Activated CD8-positive, alpha-beta memory T cell treated with anti-CD3 and anti-CD28 coated beads, Interleukin-2, amount 50 U/mL, for 48 hours (primary cell): ENCODE data around the gene ST14.
"Not testable (repeated sequence)": the region's sequence is repeated elsewhere in the genome, so short reads cannot be mapped to it uniquely, and the experiment has no call there.

Experiments
- DNase-seq: peaks from one replicate; pipeline ENCODE4 v3.0.0-alpha.2; 2020

ST14 gene

DNA sequence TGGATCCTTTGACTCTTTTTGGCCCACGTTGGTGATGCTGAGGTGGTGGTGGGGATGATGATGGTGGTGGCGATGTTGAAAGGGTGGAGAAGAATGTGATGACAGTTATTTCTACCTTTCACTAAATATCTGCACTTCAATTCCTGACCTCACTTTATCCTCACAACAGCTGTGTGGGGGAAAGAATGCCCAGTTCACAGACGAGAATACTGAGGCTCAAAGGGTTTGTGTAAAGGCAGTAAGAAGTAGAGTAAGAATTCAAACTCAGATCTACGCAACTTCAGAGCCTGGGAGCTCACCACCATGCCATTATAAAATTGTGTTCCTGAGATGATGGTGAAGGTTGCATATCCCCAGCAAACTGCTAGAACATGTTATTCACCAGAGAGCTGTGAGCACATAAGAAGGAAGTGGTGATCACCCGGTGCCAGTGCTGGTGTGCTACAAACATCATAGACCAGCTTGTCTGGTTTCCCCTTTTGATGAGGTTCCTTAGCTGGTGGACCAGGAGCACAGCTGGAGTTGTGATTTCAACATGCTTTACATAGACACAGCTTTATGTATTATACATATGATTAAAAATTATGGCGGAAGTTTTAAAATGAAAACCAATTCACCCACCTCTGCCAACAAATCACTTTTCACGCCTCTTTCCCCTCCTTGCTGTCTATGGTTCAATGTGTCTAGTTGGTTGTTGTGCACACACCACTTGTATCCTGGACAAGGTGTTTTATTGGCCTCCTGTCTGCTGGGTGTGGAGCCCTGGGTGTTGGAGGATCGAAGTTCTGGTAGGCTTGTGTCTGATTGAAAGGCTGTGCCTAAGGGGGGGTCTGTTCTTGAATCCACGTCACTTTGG lies 6.2 kb downstream of the ST14 start:
- no peak for DNase-seq

DNA sequence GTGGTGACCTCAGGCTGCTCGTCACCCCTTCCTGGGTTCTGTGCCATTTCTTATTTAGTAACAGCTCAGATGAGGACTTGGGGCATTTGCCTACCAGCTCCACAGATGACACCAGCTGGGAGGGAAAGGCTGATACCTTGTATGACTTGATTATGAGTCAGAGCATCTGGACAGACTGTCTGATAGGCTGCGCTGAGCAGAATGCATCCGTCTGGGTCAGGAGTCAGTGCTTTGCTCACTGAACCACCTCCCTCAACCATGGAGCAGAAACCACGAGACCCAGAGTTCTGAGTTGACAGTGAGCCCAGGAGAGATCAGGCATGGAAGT lies 6.8 kb downstream of the ST14 start:
- DNase-seq = no peak

DNA sequence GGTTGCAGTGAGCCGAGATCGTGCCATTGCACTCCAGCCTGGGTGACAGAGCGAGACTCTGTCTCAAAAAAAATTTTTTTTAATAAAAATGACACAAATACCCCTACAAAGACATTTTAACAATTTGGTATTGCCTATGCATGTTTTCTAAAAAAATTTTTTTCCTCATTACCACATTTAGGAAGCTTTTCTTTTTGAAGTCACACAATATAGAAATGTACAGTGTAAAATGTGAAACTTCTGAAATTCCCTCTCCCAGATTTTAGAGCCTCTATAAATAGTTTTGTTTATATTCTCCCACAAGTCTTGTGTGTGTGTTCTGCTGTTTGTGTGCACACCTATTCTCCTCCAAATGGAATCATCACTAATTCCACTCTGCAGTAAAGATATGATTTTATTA lies 7.6 kb downstream of the ST14 start:
- DNase-seq = no peak

DNA sequence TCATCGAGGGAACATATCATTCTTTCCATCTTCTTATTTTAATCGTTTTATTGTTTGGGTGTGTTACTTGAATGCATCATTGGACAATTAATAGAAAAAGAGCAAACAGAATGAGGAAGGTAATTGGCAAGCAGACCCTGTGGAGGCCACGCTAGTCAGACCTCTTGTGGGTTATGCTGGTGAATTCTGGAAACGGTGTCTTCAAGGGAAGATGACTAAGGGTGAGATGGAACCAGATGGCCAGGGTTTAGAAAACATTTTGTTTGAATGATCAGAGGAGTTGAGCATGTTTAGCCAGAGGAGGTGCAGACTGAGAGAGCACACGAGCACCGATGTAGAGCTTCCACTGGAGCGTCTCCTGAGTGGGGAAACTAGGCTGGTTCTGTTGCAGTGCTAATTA lies 8.5 kb downstream of the ST14 start:
- no peak for DNase-seq

DNA sequence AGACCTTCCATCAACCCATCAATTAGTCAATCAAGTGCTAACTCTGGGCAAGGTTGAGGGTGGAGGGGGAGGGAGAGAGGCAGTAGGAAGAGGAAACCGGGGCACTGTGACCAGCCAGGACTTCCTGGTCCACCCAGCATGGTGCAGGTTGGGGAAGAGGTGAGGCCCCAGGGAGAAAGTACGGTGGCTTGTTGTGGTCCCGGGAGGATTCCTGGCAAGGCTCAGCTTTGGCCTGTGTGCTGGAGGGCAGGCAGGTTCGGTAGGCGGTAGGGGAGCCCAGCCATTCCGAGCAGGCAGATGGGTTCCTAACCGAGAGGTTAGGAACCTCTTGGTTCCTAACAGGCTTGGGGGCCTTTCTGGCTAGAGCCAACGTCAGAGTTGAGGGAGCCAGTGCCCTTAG lies 10.8 kb downstream of the ST14 start:
- DNase-seq = no peak

DNA sequence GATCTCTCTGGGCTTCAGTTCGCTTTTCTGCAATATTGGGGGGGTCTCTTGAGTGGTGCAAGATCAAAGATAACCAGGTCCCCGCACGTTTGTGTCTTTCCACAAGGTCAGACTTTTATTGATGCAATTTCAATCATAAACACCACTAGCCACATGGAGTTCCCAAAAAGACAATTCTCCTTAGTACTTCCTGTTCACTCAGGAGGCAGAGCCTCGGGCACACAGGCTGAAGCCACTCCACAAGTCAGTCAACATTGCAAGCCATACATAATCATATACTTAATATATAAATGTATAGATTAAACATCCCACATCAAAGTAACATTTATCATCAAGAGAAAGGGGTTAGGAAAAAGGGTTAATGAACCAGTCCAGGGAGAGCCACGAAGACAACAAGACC lies 12.0 kb downstream of the ST14 start:
- DNase-seq = no peak

DNA sequence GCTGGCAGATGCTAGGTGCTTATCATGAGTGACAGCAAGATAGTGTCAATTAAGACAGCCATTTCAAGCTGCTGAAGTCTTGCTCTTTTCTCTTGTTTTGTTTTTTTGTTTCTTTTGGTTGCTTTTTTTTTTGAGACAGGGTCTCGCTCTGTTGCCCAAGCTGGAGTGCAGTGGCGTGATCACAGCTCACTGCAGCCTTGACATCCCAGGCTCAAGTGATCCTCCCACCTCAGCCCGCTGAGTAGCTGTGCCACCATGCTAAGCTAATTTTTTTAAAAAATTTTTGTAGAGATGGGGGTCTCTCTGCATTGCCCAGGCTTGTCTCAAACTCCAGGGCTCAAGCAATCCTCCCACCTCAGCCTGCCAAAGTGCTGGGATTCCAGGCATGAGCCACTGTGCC lies 12.4 kb downstream of the ST14 start:
- not testable (repeated sequence) for DNase-seq

DNA sequence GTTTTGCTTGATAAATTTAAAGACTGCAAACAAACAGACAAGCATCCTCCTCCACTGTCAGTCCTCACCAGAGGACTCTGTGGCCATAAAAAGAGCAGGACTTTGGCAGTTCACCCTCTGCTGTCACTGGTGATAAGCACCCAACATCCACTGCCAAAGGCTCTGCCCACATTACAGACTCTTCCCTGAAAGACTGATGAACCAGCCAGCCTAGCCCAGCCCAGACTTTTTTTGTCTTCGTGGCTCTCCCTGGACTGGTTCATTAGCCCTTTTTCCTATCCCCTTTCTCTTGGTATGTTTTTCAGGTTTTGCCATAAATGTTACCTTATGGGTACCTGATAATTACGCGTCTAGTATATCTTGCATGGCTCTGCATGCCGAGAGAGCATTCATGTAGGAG lies 15.1 kb downstream of the ST14 start:
- no peak for DNase-seq

DNA sequence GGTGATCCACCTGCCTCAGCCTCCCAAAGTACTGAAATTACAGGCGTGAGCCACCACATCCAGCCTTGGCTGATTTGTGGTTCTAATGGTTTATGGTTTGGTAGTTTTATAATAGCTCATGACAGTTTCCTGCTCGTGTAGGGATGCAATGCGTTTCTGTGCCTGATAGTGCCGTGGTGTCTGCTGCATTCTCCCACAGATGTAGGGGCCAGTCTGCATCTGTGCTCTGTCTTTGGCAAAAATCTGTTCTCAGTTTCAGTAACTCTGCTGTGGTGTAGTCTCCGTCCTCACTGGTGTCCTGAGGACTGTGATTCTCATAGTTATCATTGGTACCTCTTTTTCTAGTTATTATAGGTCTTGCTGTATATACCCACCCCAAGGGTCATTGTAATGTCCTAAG lies 16.3 kb downstream of the ST14 start:
- DNase-seq = no peak

DNA sequence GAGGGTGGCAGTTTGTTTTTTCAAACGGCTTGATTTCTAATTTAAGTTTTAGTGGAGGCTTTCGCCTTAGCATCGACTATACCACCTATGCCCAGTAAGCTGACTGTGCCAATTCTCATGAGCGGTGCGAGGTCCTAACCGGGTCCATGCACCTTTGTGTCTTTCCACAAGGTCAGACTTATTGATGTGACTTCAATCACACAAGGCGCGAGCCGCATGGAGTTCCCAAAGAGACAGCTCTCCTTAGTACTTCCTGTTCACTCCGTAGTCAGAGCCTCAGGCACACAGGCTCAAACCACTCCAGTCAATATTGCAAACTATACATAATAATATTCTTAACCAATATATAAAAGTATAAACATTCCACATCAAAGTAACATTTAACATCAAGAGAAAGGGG lies 18.2 kb downstream of the ST14 start:
- no peak for DNase-seq

DNA sequence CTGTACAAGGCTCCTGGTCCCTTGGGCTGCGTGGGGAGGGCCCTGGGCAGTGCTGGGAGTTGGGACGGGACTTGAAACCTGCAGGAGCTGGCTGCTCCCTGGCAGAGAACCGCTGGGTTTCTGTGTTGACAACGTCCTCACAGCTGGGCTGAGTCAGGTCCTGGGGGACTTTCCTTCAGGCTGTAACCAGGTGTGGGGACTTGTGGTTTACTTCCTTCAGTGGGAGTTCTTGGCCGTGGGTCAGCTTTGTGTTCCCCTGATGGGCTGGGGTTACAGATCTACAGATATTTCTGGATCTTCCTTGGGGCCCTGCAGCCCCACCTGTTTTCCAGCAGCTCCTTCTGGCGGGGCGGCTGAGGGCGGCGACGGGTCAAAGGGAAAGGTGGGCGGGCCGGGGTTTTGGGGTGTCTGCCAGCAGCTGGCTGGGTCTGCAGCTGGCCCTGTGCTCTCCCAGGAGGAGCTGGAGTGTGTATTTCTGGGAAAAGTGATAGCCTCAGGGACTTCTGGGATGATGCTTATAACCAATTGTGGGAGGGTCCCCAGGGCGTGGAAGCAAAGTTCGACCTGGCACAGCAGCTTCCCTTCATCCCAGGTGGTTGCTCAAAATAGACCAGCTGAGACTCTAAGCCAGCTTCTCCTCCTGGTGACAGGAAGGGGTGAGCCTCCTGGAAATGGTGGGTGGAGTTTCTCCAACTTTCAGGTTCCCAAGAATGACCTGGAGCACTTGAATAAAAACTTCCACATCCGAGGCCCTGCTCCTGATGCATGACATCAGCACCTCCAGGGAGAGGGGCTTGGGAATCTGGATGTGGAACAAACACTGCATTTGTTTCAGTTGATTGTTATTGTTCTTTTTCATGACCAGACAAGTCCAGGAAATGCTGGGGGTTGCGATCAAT lies 19.1 kb downstream of the ST14 start:
- DNase-seq = no peak

DNA sequence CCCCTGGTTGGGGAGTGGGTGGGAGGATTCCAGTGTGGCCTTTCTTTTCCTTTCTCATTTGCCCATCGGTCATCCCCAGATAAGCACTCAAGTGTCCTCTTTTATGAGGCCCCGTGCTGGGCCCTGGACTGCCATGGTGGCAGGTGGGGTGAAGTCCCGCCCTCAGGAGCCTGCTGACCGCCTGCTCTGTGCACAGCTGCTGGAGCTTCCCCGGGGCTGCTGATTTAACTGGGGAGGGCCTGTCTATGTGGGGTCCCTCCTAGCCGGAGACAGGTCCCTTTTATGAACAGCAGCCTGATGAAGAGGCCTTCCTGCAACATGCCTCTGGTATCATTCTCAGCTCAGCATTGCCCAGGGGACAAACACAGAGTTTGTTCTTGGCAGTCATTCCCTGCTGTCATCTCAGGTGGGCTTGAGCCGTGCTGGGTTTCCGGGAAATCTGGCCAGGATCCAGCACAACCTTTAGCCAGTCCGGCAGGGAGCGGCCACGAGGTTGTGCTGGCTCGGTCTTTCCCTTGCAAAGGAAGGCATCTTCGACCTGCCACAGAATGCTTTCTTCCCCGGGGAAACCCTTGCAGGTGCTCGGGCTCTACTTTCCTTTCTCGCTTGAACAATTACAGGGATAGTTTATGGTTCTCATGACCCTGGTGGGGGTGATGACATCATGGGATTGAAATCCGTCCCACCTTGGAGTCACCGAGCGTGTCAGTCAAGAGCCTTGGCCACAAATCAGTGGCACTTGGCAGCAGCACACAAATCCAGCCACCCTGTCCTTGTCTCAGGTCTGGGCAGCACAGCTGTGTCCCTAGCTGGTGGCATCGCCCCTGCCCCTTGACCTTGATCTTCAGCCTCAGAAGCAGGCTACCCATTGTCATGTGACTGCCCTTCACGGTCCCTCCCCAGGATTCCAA lies 20.1 kb downstream of the ST14 start:
- no peak for DNase-seq

DNA sequence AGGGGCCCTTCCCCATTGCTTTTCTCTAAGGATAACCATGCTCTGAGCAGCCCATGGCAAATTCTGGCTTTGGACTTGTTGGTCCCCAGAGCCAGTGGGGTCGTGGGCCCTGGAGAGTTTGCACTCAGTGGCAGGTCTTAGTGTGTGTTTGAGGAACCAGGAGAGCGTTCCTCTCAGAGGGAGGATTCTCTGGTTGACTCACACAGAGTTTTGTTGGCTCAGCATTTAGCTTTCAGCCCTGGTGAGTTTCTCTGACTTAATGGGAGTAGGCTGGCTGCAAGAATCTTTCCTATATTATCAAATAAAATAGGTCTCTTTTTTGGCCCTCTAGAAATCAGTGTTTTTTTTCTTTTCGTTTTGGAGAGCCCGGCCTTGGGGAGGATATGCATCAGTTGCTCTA lies 20.9 kb downstream of the ST14 start:
- DNase-seq = no peak

DNA sequence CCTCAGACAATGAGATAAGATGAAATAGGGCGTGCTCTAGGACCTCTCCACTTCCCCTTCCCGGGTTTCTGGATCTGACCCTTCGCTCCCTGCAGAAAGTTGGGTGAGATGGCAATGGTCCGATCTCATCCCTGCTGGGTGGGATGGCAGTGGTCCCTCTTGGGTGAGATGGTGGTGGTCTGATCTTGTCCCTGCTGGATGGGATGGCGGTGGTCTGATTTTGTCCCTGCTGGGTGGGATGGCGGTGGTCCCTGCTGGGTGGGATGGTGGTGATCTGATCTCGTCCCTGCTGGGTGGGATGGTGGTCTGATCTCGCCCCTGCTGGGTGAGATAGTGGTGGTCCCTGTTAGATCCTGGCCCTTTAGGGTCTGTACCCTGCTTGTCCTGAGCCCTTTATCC lies 21.3 kb downstream of the ST14 start:
- DNase-seq = no peak

DNA sequence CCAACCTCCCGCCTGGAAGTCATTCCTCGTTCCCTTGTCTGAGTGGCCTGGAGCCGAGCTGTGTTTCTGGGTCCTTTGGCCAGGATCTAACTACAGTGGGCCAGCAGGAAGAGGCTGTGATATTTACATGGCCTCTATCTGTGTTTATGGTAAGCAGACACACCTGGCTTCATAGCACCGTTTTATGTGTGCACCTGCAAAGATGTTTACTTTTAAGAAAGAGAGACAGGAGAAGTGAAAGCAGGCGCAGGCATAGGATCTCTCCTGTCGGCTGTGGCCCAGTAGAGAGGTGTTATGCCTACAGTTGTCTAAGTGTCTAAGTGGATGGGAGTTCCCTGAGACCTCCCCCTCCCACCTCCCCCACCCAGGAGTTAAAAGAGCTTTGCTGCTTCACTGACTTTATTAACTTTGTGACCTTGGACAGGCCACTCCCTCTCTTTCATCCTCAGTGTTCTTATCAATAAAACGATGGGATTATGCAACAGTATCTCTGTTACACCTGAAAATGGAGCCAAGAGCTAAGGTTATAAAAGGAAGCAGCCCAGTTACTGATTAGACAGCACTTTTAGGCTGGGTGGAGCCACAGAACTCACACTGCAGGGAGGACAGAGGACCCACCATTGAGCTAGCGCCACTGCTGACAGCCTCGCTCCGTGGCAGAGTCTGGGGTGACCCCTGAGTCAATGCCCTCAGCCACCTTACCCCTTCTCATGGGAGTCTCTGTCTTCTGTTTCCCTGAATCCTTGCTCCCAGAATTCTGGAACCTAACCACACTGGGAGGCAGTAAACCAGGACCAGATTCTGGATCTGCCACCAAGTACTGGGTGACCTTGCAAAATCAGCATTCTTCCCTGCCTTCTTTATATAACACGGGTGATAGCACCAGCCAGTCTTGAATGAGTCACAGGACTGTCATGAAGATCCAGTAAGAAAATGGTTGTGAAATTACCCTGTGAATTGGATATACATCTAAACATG lies 22.0 kb downstream of the ST14 start:
- no peak for DNase-seq

DNA sequence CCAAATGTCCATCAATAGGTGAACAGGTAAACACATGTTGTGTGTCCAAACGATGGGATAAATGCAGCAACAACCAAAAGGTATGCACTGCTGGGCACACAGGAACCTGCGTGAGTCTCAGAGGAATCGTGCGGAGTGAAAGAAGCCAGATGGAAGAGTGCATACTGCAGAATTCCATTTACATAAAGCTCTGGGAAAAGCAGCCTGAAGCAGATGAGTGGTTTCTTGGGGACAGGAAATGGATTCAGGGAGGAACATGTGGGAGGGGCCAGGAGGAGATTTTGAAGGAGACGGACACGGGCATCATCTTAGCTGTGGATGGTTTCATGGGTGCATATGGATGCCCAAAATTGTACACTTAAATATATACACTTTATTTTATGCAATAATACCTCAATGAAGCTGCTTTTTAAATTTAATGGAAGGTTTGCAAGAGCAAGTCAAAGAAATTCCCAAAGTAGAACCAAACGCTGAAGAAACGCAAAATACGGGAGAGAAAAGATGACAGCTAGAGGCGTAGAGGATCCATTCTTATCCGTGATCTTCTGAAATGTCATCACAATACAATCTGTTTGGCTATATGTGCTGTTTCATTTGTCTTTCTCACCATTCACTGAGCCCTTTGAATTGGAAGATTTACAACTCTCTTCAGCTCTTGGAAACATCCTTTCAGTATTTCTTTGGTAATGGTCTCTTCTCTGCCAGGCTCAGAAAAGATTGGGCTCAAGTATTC lies 24.5 kb downstream of the ST14 start:
- DNase-seq = no peak

DNA sequence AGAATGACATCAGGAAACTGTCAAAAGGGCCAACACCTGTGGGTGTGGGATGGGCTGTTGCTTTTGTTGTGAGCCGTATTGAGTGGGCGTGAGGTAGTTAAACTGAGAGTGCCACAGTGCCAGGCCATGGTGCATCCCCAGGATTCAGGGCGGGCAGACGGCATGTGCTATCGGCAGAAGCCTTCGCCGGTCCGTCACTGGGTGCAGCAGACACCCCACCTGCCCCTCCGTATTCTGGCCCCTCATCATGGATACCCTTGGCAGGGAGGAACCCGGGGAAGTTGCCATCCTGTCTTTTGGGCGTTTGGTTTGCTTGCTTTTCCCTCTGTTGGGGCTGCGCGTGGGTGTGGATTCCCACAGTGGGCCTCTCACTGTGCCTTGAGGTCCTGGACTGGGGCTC lies 27.5 kb downstream of the ST14 start:
- DNase-seq = no peak

DNA sequence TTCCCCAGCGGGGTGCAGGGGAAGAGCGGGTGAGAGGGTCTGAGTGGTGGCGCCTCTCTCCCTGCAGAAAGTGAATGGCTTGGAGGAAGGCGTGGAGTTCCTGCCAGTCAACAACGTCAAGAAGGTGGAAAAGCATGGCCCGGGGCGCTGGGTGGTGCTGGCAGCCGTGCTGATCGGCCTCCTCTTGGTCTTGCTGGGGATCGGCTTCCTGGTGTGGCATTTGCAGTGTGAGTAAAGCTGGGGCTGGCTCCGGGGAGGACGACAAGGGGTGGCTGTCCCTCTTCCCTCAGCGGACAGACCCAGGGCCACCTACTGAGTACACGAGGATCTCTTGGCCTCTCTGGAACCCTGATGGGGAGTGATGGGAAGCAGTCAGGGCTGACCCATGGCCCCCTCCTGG lies 28.5 kb downstream of the ST14 start:
- no peak for DNase-seq

DNA sequence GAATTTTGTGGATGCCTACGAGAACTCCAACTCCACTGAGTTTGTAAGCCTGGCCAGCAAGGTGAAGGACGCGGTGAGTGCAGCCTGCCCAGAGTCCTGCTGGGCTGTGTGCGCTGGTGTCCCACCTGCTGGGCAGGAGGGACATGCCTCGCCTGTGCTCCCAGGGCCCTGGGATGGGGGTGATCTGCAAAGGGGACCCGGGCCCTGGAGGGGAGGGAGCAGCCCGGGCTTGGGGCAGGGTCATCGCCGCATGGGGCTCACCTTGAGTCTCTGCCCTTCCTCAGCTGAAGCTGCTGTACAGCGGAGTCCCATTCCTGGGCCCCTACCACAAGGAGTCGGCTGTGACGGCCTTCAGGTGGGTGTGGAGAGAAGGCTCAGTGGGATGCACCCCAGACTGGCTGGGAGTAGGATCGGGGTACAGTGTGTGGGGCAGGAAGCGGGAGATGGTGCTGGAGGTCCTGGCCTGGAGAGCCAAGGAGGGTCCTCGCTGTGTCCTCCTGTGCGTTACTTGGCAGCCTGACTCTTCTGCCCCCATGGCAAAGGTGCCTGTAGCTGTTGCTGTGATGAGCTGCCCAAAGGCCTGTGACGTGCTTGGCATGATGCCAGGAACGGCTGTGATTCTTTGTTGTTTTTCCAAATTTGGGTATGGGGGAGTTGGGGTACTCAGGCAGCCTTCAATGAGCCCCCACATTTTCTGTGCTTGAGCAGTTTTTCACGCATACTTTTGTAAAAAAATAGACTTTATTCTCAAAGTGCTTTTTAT lies 29.2 kb downstream of the ST14 start:
- DNase-seq = no peak

DNA sequence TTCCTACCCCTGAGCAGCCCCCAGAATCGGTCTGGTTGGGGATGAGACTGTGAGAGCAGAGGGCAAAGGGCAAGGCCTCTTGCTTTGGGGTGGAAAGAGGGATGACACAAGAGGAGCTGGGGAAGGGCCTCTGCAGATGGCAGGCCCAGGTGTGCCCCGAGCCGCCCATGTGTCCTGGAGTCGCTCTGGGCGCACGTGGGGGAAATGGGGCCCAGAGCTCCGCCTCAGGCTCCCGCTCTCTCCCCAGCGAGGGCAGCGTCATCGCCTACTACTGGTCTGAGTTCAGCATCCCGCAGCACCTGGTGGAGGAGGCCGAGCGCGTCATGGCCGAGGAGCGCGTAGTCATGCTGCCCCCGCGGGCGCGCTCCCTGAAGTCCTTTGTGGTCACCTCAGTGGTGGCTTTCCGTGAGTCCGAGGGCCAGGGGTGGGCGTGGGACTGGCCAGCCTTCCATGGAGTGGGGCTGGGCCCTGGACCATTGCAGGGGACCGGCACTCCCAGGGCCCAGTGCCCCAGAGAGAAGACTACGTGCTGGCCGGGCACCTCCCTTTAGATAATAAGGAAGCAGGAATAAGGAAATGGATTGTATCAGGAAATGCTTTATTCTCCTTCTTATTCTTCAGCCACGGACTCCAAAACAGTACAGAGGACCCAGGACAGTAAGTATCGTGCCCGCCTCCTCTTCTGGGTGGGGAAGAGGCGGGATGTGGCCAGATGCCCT lies 30.1 kb downstream of the ST14 start:
- no peak for DNase-seq
